Erythroblast (primary cell): ENCODE results near the gene TMEFF2.

Source experiments
- GATA1 ChIP-seq: IDR thresholded peaks from 2 replicates; pipeline ENCODE4 v1.6.1; 2011; ENCODE audit warnings: low read depth, mild to moderate bottlenecking, control low read depth, low read length, moderate library complexity
- POLR2A ChIP-seq: IDR thresholded peaks from 2 replicates; pipeline ENCODE4 v1.6.1; 2011; ENCODE audit warnings: mild to moderate bottlenecking, low read length

GRCh38 chr2:191915750-191916149 is 279.0 kb downstream of the TMEFF2 start:
- no peak for TF ChIP-seq POLR2A
- no peak for TF ChIP-seq GATA1
